SW 1271 (cell line): ENCODE results near the gene COL13A1.

Experiments
- DNase-seq, 2 experiments: peaks; one replicate each; lab custom pipeline; 2025; lab: John Stamatoyannopoulos, UW

COL13A1 gene

DNA sequence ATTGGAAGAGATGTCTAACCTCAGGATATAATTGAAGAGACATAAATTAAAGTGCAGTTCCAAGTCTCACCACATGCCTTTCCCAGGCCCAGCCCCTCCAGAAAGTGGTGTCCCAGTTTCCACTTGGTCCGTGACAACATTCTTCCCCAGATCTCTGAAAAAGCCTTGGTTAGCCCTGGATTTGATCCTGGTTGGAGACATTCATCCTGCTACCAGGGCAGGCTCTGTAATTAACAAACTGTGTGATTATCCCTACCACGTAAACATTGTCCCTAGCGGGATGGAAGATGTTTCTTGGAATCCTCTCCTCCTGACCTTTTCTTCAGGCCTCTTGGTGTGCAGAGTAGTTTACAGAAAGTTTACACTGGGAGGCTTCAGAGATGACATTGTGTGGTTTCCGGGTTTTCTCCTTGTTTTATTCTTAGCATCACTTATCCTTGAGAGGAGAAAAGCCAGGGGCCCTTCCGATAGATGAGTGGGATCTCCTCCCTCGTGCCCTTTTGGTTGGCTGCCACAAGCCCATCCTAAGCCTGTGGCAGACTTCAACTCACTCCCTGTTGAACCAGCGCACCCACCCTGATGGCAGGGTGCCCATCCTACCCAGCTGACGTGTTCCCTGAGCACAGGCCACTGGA is 83.8 kb downstream of the COL13A1 start:
- DNase-seq, result peak in 1 of 2 experiments; percentile 7

DNA sequence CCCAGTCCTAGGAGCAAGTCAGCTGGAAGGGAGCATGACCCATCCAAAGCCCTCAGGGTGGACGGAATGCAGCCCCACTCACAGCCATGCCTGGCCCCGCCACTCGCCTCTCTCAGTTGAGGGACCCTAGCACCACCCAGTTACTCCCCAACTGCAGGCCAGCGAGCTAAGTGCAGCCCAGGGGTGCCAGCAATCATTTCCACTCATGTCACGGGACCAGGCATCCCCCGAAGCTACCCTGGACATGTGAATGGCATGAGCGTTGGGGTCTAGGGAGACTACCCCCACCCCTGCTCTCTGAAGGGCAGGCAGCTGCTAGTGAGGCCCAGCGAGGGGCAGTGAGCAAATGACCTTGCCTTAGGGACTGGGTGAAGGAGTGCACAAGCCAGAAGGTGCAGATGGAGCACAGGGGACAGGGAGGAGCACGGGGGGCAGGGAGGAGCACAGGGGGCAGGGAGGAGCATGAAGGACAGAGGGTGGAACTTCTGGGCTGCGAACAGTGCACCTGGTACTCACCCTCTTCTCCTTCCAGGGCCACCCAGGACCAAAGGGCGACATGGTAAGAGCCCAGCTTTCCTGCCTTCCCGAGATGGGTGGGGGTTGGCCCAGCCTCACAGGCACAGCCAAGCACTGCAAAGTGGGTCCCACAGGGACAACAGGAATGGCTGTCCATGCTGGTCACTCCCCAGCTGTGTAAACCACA is 87.3 kb downstream of the COL13A1 start:
- no peak for DNase-seq

DNA sequence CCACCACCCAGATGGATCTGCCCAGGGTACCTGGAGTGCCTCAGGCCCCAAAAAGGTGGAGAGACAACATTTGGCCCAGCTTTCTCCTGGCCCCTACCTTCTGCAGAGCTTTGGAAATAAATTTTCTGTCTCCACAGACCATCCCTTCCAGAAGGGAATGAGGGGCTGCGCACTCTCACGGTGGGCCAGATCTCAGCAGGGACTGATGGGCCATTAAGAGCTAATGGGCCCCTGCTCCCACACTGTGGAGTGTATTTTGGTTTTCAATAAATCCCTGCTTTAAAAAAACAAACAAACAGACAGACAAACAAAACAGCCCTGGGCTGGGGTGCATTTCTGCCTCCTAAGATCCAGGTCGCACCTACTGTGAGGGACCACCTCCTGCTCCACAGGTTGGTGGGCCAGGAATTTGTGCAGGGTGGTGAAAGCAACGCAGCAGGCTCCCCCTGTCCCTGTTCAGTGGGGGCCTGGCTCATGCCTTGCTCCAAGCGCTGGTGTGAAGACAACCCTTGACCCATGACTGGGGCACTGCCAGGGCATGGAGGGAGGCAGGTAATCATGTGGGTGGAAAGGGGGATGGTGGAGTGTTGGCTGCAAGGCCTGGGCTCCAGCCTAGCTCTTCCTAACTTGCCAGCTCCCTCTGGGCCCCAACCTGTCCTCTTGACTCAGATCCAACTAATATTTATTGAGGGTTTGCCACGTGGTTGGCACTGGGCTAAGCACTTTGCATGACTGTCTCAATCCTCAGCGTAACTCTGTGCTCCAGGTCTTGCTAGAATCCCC is 88.5 kb downstream of the COL13A1 start:
- DNase-seq, result no peak

- no peak for DNase-seq
Observed at GRCh38 chr10:69891057-69891617, 89.4 kb downstream of the COL13A1 start.

DNA sequence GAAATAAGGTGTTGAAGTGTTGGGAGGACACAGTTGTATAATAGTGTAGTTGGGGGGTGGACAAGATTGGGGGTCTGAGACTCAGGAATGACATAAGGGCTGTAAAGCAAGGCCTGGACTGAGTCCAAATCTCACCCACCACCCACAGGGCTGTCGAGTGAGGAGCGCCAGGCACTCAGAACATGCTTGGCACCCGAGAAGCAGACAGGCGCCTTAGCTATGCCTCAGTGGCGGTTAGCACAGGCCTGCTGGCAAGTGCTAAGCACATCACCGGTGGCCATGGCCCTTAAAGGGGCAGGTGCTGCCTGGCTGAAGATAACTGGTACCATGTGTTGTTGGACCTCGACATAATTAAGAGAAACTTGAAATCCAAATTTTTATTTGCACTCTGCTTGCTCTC is 90.7 kb downstream of the COL13A1 start:
- DNase-seq, result no peak

- DNase-seq, result no peak
Observed at GRCh38 chr10:69892816-69893215, 91.1 kb downstream of the COL13A1 start.

DNA sequence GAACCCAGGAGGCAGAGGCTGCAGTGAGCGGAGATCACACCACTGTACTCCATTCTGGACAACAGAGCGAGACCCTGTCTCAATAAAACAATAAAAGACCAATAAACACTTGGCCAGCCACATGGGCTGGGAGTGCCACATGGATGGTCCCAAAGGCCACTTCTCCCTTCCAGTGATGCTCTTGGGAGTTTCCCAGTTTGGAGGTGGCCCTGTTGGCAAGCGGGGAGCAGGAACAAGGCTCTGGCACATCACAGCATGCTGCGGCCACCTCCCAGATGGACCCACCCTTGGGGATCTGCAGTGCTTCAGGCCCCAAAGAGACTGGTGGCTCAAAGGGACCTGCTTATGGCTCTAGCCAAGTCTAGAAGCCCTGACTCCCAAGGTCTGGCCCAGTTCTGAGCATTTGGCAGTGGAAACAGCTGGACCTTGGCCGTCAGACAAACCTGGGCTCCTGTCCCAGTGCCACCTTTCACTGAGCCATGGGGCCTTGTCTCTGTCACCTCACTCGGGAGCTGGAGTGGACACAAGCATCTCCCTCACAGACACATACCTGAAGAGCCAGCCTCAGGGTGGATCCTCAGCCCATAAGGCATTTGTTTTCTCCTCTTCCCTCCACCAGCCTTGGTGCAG is 91.7 kb downstream of the COL13A1 start:
- no peak for DNase-seq

GRCh38 chr10:69894156-69894555 is 92.5 kb downstream of the COL13A1 start:
- peak in 1 of 2 experiments; percentile 2 for DNase-seq

GRCh38 chr10:69895759-69896158 is 94.1 kb downstream of the COL13A1 start:
- DNase-seq, result no peak

DNA sequence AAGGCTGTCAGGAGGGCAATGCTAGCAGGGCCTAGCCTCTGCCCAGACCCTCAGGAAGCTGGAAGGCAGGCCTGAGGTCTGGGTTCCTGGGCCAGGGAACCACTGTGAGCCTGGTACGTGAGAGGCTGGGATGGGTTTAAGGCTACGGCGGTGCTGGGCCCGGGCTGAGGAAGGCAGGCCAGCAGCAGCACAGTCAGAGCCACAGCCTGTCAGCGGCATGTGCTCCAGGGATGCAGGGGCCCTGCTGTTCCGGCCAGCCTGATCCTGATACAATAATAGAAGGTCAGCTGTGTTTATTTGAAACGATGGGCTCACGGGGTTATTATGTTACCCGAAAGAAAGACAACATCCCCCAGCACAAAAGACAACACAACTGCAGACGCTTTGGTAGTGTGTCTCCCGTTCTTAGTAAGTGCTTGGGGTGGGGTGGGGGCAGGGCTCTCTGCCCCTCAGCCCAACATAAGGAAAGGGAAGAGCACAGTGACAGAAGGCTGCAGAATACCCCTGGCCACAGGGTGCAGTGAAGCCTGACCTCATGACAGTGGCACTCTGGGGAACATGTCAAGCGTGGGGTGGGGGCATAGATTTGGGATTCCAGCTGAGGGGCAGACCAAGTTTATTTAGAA is 95.0 kb downstream of the COL13A1 start:
- no peak for DNase-seq

DNA sequence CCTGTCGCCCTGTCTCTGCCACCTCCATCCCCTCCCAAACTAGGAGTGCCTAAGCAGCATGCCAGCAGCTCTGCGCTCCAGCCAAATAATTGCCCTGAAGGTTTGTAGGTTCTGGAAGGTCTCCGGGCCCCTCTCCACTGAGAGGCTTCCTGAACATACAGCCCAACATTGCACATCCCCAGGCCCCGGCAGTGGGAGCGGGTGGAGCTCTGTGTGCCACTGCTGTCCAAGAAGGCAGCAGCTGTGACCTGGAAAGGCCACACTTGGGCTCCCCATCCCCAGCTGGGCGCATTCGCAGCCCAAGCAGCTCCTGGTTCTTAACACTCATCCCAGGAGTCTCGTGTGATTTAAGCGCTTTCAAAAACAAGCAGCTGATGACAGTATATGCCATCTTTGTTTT is 95.7 kb downstream of the COL13A1 start:
- no peak for DNase-seq

- DNase-seq, result no peak
Observed at GRCh38 chr10:69897999-69898398, 96.3 kb downstream of the COL13A1 start.

DNA sequence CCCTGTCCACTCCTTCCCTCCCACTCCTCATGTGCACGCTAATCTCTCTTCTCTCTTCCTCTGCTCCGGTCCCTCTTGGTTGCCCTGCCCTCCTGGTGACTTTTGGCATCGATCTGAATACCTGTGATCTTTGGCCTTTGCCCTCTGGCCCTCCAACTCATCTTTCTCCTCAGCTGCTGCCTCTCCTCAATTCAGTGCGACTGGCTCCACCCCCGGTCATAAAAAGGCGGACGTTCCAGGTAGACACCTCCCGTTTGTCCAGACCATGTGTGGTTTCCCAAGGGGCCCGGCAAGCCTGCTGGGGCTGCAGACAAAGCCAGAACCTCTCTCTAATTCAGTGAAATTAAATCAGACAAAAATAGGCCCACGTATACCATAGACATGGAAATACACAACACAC is 96.8 kb downstream of the COL13A1 start:
- no peak for DNase-seq

- no peak for DNase-seq
Observed at GRCh38 chr10:69898941-69899340, 97.2 kb downstream of the COL13A1 start.

GRCh38 chr10:69899727-69900595 is 98.3 kb downstream of the COL13A1 start:
- no peak for DNase-seq

- no peak for DNase-seq
Observed at GRCh38 chr10:69901022-69901421, 99.3 kb downstream of the COL13A1 start.

DNA sequence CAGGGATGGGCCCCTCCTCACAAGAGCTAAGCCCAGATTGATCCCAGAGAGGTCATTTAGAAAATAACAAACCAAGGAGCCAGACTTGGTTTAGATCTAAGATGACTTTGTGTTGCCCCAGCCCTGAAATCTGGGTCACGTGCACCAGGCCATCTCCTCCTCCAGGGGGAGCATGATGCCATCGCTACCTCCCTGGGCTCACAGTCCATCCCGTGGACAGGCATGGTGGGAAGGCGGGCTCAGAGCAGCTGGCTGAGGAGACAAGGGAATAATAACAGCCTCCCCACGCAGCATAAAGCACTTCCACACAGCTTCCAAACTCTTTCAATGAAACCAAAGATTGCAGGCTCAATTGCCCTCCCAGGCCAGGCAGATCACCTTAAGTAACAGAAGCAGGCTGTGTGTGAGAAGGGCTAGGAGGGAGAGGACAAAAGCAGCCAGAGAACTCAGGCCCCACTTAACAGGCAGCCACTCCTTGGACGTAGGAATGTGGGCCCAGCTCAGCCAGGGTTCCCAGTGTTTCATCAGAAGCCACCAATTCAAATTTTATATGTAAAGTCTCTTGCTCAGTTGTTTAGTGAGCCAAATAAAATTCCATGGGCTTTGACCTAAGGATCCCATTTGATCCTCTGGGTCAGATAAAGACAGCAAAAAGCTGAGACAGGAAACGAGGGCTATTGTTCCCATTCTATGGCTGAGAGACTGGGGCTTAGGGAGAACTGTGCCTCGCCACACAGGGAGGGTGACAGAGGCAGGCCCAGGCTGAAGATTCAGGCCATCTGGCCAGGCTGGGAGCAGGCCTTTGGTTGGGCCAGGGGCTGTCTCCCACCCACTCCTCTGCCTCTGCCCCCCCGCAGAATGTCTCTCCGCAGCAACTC is 100.2 kb downstream of the COL13A1 start:
- peak in 1 of 2 experiments; percentile 32 for DNase-seq

- no peak for DNase-seq
Observed at GRCh38 chr10:69902835-69903535, 101.3 kb downstream of the COL13A1 start.

DNA sequence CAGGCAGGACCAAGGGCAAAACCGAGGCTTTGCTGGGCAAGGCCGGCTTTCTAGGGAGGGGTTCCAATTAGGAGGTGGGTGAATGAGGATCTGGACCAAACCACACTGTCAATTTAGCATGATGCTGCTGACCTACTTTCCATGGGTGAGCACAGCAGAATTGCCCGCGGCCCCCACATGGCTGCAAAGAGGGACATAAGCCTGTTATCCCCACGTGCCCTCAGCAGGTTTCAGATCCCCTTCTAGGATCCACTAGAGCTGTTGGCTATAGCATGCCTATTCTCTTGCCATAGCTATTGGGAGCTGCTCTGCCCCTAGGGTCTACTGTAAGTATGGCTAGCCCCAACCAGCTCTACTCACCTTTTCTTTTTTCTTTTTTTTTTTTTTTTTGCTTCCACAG is 102.8 kb downstream of the COL13A1 start:
- no peak for DNase-seq
